ENCODE data around the gene CTDSPL.
"Not testable (repeated sequence)": the region's sequence is repeated elsewhere in the genome, so short reads cannot be mapped to it uniquely, and the experiment has no call there.

Gene CTDSPL

DNA sequence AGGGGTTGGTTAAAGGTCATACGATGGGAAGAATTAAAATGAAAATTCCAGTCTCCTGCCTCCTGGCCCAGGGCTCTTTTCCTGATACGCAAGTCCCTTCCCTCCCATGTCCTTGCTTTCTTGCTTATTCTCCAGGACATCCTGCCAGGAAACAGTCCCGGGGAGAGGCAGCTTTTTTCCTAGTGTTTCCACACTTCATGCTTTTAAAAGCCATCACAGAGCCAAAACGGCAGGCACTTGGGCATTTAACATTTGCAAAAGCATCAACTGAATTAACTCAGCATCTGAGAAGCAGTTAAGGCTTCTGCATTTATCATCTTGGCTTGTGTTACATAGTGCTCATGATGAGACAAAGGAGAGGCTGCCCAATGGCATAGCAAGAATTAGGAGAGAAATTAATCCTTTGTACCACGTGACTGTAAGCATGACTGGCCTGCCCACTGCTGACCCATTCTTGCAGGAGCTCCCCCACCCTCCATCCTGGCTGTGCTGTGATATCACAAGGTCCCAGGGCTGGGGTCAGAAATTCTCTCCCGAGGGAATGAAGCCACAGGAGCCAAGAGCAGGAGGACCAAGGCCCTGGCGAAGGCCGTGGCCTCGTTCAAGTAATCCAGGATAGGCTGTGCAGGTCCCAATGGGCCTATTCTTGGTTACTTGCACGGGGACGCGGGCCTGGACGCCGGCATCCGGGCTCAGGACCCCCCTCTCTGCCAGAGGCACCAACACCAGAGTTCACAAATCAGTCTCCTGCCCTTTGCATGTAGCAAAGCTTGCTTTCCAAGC, 107.3 kb downstream of the CTDSPL start:
- no peak for DNase-seq (ENCODE audit: low spot score)

DNA sequence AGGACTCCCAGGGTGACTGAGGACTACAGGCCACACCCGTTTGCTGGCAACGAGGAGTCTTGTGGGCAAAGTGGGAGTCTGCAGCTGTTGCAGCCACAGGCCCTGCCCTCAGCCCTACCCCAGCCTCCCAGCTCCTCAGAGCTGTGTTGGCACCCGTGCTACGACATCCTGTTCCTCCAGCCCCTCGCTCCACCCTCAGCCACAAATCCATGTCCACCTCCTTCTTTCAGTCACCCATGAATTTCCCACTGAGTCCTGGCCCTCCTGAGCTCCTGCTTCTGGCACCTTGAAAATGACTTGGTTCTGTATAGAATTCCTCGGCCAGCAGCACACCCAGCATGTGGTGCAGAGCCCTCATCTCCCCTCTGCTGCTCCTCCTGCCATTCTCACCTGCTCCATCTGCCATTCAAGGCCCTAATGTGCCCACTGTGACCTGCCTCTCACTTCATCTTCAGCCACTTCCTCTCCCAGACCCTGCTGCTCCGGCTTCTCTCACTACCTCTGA, 108.0 kb downstream of the CTDSPL start:
- DNase-seq (ENCODE audit: low spot score) = no peak

- DNase-seq (ENCODE audit: low spot score) = no peak
These were observed 109.1 kb downstream of the CTDSPL start for GRCh38 chr3:37970802-37971201.

DNA sequence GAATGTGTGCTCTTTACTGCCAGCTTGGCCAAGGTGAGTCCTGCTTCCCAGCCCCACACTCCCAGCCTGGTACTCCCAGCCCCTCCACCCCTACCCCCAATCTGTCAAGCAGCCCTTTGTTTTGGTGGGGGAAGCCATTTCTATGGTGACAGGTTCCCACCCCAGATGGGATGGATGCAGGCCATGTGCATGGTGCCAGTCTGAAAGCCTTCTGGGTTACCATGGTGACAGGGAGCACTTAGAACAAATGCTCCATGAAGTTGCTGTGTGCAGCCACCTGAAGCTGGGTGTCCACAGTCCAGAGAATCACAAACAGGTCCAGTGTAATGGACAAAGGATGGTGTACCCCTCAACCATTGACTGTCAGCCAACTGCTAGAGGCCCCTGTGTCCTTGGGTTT, 109.8 kb downstream of the CTDSPL start:
- no peak for DNase-seq (ENCODE audit: low spot score)

DNA sequence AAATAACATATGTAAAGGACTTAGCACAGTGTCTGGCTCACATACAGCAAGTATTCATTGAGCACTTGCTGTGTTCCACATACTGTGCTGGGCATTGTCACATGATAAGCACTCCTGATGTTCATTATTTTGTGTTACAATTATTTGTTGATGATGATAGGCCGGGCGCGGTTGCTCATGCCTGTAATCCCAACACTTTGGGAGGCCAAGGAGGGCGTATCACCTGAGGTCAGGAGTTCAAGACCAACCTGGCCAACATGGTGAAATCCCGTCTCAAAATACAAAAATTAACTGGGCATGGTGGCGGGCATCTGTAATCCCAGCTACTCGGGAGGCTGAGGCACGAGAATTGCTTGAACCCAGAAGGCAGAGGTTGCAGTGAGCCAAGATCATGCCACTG, 110.4 kb downstream of the CTDSPL start:
- not testable (repeated sequence) for DNase-seq (ENCODE audit: low spot score)

DNA sequence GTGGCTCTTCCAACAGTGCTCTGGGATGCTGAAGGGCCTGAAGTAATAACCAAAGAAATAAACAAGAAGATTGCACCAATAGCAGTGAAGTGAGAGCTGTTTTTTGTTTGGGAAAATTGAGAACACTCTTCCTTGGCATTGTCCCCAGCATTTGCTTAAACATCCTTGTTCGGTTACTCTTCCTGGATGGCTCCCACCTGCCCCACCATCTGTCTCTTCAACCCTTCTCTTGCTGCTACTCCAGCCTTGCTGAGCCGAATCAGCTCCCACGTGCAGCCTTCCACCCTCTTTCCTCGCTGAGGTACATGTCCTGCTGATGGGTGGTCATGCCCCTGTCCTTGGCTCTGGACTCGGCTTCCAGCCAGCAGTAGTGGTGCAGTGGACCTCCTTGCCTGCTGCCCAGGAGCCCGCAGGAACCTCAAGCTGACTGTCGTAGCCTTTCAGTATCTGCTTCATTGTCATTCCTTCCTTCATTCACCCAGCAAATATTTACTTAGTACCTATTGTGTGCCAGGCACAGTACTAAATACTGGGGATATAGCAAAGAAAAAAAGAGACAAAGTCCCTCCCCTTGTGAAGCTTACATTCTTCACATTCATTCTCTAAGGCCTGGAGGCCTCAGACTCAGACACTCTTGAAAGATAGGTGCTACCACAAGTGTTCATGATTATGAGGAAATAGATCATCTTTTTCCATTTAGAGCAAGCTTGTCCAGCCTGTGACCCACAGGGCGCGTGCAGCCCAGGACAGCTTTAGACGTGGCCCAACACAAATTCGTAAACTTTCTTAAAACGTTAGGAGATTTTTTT, 111.8 kb downstream of the CTDSPL start:
- DNase-seq (ENCODE audit: low spot score) = no peak

DNA sequence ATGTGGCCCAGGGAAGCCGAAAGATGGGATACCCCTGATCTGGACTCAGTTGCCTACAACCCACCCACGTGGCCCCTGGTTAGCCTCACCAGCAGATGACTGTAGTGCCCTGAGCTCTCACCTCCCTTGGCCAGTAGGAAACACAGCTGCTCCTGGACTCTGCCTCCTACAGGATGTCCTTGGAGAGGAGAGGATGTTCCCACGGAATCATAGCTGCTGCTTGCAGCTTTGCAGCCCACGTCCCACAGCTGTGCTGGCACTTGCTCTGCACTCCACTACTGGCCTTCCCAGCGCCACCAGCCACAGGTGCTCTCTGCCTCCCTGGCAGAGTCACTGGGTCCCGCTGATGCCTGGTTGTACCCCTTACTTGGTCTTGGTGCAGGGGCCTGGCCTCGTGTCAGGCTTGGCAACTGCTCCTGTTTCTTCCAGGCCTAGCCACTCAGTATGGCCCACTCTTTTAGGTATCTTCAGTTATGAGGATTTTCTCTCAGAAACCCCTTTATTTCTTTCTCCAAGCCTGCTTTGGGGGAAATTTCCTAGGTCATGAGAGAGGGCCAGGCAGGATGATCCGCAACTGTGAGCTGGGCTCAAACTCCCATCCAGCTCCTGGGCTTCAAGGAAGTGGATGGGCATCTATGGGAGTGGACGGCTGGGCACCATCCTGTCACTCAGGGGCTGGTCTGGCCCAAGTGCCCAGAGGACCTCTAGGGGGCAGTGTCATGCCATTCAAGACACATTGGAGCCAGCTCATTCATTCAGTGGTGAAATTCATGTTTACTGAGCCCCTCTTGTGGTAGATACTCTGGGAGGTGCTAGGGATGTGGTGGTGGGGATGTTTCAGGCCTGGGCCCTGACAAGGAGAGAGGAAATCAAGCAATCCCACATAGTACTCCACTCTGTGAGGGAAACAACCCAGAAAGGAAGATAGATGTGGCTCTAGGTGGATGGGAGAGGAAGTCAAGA, 112.7 kb downstream of the CTDSPL start:
- DNase-seq (ENCODE audit: low spot score) = peak; percentile 60

DNA sequence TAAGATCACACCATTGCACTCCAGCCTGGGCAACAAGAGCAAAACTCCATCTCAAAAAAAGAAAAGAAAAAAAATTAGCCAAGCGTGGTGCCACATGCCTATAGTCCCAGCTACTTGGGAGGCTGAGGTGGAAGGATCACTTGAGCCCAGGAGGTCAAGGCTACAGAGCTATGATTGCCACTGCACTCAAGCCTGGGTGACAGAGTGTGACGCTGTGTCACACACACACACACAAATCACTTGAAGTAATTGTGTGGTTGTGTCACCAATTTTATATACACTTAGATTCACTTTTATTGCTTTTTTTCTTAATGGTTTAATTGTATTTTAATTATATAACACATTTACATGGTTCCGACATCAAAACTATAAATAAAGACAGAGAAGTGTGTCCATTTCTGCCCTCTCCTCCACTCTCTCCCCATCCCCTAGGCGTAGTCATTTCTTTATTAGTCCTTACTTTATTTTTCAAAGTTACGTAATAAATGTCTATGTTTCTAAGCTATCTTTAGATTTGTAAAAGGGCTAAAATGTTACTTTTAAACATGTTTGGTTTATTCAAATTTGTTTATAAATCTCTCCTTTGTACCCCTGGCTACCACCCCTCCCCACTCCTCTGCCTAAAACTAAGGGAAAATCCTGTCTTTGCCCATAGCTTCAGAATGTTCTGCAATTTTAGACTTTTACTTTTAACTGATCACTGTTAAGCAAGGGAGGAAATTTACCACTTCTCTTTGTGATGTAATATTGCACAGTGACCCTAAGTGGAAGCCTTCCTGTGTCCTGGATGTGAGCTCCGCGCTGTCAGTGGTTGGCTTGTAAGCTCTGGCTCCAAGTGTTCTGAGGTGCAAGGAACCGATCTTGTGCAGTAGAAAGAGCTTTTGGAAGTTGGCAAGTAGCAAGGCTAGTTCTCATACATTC, 118.1 kb downstream of the CTDSPL start:
- no peak for DNase-seq (ENCODE audit: low spot score)

- no peak for DNase-seq (ENCODE audit: low spot score)
These were observed 119.0 kb downstream of the CTDSPL start for GRCh38 chr3:37980462-37981347.

DNA sequence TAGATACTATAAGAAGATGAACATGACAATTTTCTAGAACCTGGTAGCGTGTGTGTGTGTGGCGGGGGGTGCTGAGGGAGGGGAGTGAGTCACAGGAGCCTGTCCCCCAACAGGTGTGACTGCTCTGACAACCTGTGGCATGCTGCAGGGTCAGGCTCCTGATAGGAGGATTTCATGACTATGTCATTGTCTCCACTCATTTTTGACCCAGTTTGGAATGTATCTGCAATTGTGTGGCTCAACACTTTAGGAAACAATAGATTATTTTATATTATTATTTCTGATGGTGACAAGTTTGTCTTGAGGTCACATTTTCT, 119.6 kb downstream of the CTDSPL start:
- no peak for DNase-seq (ENCODE audit: low spot score)

GRCh38 chr3:37982331-37982730, 120.7 kb downstream of the CTDSPL start:
- DNase-seq (ENCODE audit: low spot score) = no peak

DNA sequence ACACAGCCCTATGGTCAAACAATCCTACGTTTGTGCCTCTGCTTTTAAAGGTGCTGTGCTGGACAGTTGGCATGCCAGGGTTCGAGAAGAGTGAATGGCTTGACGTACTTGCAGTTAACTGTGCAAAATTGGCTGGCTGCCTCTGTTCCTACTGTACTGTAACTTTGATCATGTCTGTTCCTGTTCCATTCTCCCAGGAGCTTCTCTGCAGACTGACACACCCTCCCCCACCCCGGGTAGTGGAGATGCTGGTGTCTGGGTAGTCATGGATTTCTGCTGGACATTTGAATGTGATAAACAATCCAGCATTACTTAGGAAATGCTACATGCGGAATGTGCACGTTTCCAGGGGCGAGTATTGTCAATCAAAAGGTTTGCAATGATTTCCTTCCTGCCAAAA, 122.4 kb downstream of the CTDSPL start:
- no peak for DNase-seq (ENCODE audit: low spot score)

GRCh38 chr3:37984596-37984995, 122.9 kb downstream of the CTDSPL start:
- DNase-seq (ENCODE audit: low spot score) = no peak

- no peak for DNase-seq (ENCODE audit: low spot score)
These were observed 124.1 kb downstream of the CTDSPL start for GRCh38 chr3:37985637-37986320.

GRCh38 chr3:37986479-37987314, 125.0 kb downstream of the CTDSPL start:
- DNase-seq (ENCODE audit: low spot score) = no peak

GRCh38 chr3:37987315-37987697, 125.6 kb downstream of the CTDSPL start:
- no peak for DNase-seq (ENCODE audit: low spot score)

- DNase-seq (ENCODE audit: low spot score) = no peak
These were observed 126.1 kb downstream of the CTDSPL start for GRCh38 chr3:37987751-37988179.

DNA sequence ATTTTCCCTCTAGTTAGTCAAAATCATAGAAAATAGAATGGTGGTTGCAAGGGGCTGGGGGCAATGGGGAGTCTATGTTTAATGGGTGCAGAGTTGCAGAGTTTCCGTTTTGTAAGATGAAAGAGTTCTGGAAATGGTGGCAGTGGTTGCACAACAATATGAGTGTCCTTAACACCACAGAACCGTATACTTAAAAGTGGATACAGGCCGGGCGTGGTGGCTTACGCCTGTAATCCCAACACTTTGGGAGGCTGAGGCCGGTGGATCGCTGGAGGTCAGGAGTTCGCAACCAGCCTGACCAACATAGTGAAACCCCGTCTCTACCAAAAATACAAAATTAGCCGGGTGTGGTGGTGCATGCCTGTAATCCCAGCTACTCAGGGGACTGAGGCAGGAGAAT, 126.7 kb downstream of the CTDSPL start:
- DNase-seq (ENCODE audit: low spot score) = not testable (repeated sequence)
